HG03103 (cell line): ENCODE measurements around the gene UMODL1.
"Not testable (repeated sequence)": the region's sequence is repeated elsewhere in the genome, so short reads cannot be mapped to it uniquely, and the experiment has no call there.

Experiments used
- ATAC-seq: cut with Tn5 transposase; IDR thresholded peaks from one replicate; pipeline ENCODE4 v1.9.1; 2021; ENCODE audit warnings: low read depth; ENCODE audit not compliant: unreplicated experiment

UMODL1 gene

GRCh38 chr21:42160111-42160721, 89.1 kb downstream of the UMODL1 start:
- ATAC-seq: no peak

- ATAC-seq: no peak
These were observed 89.6 kb downstream of the UMODL1 start for GRCh38 chr21:42160765-42161164.

- no peak for ATAC-seq
These were observed 90.4 kb downstream of the UMODL1 start for GRCh38 chr21:42161401-42161955.

GRCh38 chr21:42161956-42162681, 91.0 kb downstream of the UMODL1 start:
- no peak for ATAC-seq

GRCh38 chr21:42162831-42163510, 91.9 kb downstream of the UMODL1 start:
- ATAC-seq: no peak

GRCh38 chr21:42163511-42163863, 92.4 kb downstream of the UMODL1 start:
- ATAC-seq: no peak

GRCh38 chr21:42164064-42164789, 93.1 kb downstream of the UMODL1 start:
- ATAC-seq: no peak

- ATAC-seq: no peak
These were observed 93.7 kb downstream of the UMODL1 start for GRCh38 chr21:42164818-42165217.

- no peak for ATAC-seq
These were observed 94.8 kb downstream of the UMODL1 start for GRCh38 chr21:42165901-42166300.

GRCh38 chr21:42169758-42170157, 98.6 kb downstream of the UMODL1 start:
- no peak for ATAC-seq

- ATAC-seq: no peak
These were observed 100.3 kb downstream of the UMODL1 start for GRCh38 chr21:42171091-42172053.

GRCh38 chr21:42172596-42173483, 101.7 kb downstream of the UMODL1 start:
- no peak for ATAC-seq

- no peak for ATAC-seq
These were observed 103.1 kb downstream of the UMODL1 start for GRCh38 chr21:42174173-42174572.

GRCh38 chr21:42175110-42175710, 104.1 kb downstream of the UMODL1 start:
- ATAC-seq: no peak

- ATAC-seq: no peak
These were observed 105.7 kb downstream of the UMODL1 start for GRCh38 chr21:42176859-42177258.

- no peak for ATAC-seq
These were observed 108.2 kb downstream of the UMODL1 start for GRCh38 chr21:42179316-42179715.

GRCh38 chr21:42180001-42180400, 108.9 kb downstream of the UMODL1 start:
- not testable (repeated sequence) for ATAC-seq

- no peak for ATAC-seq
These were observed 111.7 kb downstream of the UMODL1 start for GRCh38 chr21:42182713-42183371.
